Chondrocyte (in vitro differentiated cells): ENCODE results near the gene CHMP4B. TPM values are rescaled to one million over a fixed set of nuclear protein-coding genes. Genes with fewer than 3 reads are reported as not detected.

ENCODE experiments used
- DNase-seq: peaks from one replicate; pipeline ENCODE4 v3.0.0; 2021; ENCODE audit warnings: mixed read lengths, low spot score
- H3K27ac Mint-ChIP-seq: one replicate; pipeline ENCODE4 v1.8.0; 2021; ENCODE audit warnings: mild to moderate bottlenecking, moderate library complexity, mixed read lengths; ENCODE audit not compliant: unreplicated experiment
- H3K27me3 Mint-ChIP-seq: 2 replicates; pipeline ENCODE4 v1.8.0; 2021; ENCODE audit warnings: low read depth, mixed read lengths
- H3K36me3 Mint-ChIP-seq: 2 replicates; pipeline ENCODE4 v1.8.0; 2021; ENCODE audit warnings: low read depth, mixed read lengths
- H3K4me1 Mint-ChIP-seq: 2 replicates; pipeline ENCODE4 v1.8.0; 2021; ENCODE audit warnings: low read depth, mild to moderate bottlenecking, mixed read lengths
- H3K4me3 Mint-ChIP-seq: one replicate; pipeline ENCODE4 v1.8.0; 2021; ENCODE audit warnings: mild to moderate bottlenecking, moderate library complexity, mixed read lengths; ENCODE audit not compliant: unreplicated experiment
- H3K9me3 Mint-ChIP-seq: 2 replicates; pipeline ENCODE4 v1.8.0; 2021; ENCODE audit warnings: low read depth, mixed read lengths
- total RNA-seq: library from RNA; stranded (reverse); gene quantifications from 3 replicates; pipeline ENCODE4 v1.2.1, GENCODE V29; 2021
- TF ChIP-seq, protein P1 (sequence below): fragments of 200-600 bp; sonication (generic); IDR thresholded peaks from 2 replicates; pipeline ENCODE4 v1.5.0; 2021; ENCODE audit warnings: antibody characterized with exemption, mild to moderate bottlenecking, moderate library complexity

Gene CHMP4B
- total RNA-seq, 1 donor from 2014 or later: 122 TPM

DNA sequence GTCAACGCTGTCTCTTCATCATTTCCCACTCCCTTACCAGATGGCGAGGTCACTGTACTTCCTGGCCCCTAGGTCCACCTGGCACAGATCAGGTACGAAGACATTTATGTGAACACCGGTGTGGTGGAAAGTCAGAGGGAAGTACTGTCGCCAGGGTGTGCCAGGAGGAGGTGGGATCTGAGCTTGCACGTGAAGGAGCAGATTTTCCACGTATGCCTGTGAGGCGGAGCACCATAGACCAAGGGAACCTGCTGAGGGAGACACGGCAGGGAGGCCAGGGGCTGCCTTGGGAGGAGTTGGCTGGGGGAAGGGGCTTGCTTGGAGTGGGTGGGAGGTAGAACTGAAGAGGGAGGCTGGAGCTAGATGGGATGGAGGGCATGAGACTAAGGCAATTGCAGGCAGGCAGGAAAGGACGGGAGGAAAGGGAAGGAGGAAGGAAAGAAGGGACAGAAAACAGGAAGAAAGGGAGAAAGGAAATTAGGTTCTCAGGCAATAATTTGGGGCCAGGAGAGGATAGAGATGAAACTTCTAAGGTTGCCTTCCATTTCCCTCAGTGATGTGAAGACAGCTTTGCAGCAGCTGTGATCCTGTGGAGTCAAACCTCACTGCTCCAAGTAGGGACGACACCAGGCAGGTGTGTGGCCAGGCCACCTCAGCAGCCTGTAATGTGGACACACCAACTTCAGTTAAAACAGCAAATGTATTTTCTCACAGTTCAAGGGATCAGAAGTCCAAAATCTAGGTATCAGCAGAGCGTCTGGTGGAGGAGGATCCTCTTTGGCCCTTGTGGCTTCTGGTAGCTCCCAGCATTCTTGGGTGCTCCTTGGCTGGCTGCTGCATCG is 46.8 kb downstream of the CHMP4B start:
- Mint-ChIP-seq H3K4me3 (no peak overlapping the region), H3K4me1 (no peaks in the 10 kb centered on the region), H3K27me3 (no peaks in the 10 kb centered on the region), H3K36me3 (peaks cover 29% of the 10 kb centered on the region), H3K27ac (no peak overlapping the region), H3K9me3 (no peaks in the 10 kb centered on the region)
- DNase-seq: no peak
- TF ChIP-seq, protein P1, sequence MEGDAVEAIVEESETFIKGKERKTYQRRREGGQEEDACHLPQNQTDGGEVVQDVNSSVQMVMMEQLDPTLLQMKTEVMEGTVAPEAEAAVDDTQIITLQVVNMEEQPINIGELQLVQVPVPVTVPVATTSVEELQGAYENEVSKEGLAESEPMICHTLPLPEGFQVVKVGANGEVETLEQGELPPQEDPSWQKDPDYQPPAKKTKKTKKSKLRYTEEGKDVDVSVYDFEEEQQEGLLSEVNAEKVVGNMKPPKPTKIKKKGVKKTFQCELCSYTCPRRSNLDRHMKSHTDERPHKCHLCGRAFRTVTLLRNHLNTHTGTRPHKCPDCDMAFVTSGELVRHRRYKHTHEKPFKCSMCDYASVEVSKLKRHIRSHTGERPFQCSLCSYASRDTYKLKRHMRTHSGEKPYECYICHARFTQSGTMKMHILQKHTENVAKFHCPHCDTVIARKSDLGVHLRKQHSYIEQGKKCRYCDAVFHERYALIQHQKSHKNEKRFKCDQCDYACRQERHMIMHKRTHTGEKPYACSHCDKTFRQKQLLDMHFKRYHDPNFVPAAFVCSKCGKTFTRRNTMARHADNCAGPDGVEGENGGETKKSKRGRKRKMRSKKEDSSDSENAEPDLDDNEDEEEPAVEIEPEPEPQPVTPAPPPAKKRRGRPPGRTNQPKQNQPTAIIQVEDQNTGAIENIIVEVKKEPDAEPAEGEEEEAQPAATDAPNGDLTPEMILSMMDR: no peak

DNA sequence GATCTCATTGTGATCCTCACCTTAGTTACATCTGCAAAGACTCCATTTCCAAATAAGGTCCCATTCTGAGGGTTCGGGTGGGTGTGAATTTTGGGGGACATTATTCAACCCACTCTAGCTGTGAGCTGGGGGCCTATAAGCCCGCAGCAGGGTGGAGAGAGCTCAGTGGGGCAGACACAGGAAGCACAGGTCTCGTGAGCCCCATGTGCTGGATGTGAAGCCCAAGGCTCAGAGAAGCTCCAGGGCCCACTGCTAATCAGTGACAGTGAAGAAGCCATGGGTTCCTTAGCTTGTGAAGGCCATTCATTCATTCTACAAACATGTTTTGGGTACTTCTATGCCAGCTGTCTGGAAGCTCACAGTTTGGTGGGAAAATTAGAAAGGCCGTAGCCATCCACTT is 47.5 kb downstream of the CHMP4B start:
- no peak overlapping the region for H3K4me3 Mint-ChIP-seq

GRCh38 chr20:33859157-33859695 is 48.1 kb downstream of the CHMP4B start:
- H3K9me3 Mint-ChIP-seq: no peaks in the 10 kb centered on the region
- peaks cover 19% of the 10 kb centered on the region for H3K36me3 Mint-ChIP-seq
- H3K4me1 Mint-ChIP-seq: no peaks in the 10 kb centered on the region
- no peak overlapping the region for H3K27ac Mint-ChIP-seq
- no peak for DNase-seq
- no peak overlapping the region for H3K4me3 Mint-ChIP-seq
- H3K27me3 Mint-ChIP-seq: no peaks in the 10 kb centered on the region
- TF ChIP-seq, protein P1: no peak

More for the DNA sequence above, 47.5 kb downstream of the CHMP4B start:
- no peaks in the 10 kb centered on the region for H3K27me3 Mint-ChIP-seq
- TF ChIP-seq, protein P1: no peak
- H3K36me3 Mint-ChIP-seq: peaks cover 24% of the 10 kb centered on the region
- no peaks in the 10 kb centered on the region for H3K4me1 Mint-ChIP-seq
- H3K27ac Mint-ChIP-seq: no peak overlapping the region
- H3K9me3 Mint-ChIP-seq: no peaks in the 10 kb centered on the region
- no peak for DNase-seq

DNA sequence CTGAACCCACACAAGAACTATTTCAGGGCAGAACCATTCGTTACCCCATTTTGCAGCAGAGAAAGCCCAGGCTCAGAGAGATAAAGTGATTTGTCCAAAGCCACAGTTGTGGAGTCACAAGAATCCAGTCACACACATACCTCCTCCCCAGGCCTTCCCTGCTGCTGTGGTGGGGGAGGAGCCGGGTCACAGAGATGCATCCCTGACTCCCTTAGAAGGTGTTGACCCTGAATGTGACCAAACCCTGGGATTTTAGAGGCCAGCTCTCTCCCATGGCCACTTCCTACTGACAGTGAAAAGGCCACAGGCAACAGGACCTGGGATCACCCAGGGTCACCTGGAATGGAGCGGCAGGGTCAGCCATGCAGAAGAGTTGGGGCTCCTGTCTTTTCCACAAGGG is 48.6 kb downstream of the CHMP4B start:
- no peaks in the 10 kb centered on the region for H3K27me3 Mint-ChIP-seq
- H3K27ac Mint-ChIP-seq: no peak overlapping the region
- TF ChIP-seq, protein P1: no peak
- no peak overlapping the region for H3K4me3 Mint-ChIP-seq
- H3K4me1 Mint-ChIP-seq: no peaks in the 10 kb centered on the region
- H3K36me3 Mint-ChIP-seq: peaks cover 14% of the 10 kb centered on the region
- DNase-seq: no peak
- H3K9me3 Mint-ChIP-seq: no peaks in the 10 kb centered on the region

- Mint-ChIP-seq H3K4me1 (no peaks in the 10 kb centered on the region), H3K36me3 (peaks cover 10% of the 10 kb centered on the region), H3K27me3 (peaks cover 1% of the 10 kb centered on the region), H3K27ac (no peak overlapping the region), H3K4me3 (no peak overlapping the region), H3K9me3 (no peaks in the 10 kb centered on the region)
- TF ChIP-seq, protein P1: no peak
- no peak for DNase-seq
These were observed 50.3 kb downstream of the CHMP4B start for GRCh38 chr20:33861458-33861857.
